HFFc6 (cell line): ENCODE results near the gene ANKMY1. TPM values are rescaled to one million over a fixed set of nuclear protein-coding genes. Genes with fewer than 3 reads are reported as not detected.

Experiments used
- DNase-seq: peaks from one replicate; pipeline ENCODE4 v3.0.0-alpha.2; 2018
- H3K27ac Mint-ChIP-seq: 2 replicates; pipeline ENCODE4 v1.8.0; 2020; ENCODE audit warnings: mild to moderate bottlenecking, mixed read lengths
- H3K27me3 Mint-ChIP-seq: 2 replicates; pipeline ENCODE4 v1.8.0; 2021; ENCODE audit warnings: mild to moderate bottlenecking, moderate library complexity, mixed read lengths; ENCODE audit not compliant: insufficient read depth
- H3K36me3 Mint-ChIP-seq: 2 replicates; pipeline ENCODE4 v1.8.0; 2021; ENCODE audit warnings: low read depth, mixed read lengths
- H3K4me1 Mint-ChIP-seq: 2 replicates; pipeline ENCODE4 v1.8.0; 2020; ENCODE audit warnings: low read depth, mixed read lengths
- H3K4me3 Mint-ChIP-seq: 2 replicates; pipeline ENCODE4 v1.8.0; 2020; ENCODE audit warnings: mild to moderate bottlenecking, moderate library complexity, mixed read lengths
- H3K9me3 Mint-ChIP-seq: 2 replicates; pipeline ENCODE4 v1.8.0; 2020; ENCODE audit warnings: mild to moderate bottlenecking, mixed read lengths
- CTCF ChIP-seq: fragments of 200-600 bp; sonication (generic); IDR thresholded peaks from 2 replicates; pipeline ENCODE4 v1.5.0; 2021; ENCODE audit warnings: antibody characterized with exemption, mild to moderate bottlenecking
- long read RNA-seq: library from polyadenylated mRNA; unstranded; transcript quantifications from one replicate; pipeline ENCODE4 v2.0.0, GENCODE V29; 2019
- total RNA-seq, 6 experiments: library from RNA; stranded (reverse); fragmentation: NEBNext Ultra II Directional; extraction: Animal tissue kit (Norgen Biotek cat#: 25700); gene quantifications; 2 replicates in 1 of 6; 3 replicates in 5 of 6; pipeline ENCODE4 v1.2.3, GENCODE V29; 2021

The ANKMY1 gene
- 1 to 10 TPM; 4.4 to 5.6 (median 5.2) TPM for total RNA-seq
- long read RNA-seq, partial matches to known transcripts, result 0 of 5 reads
- long read RNA-seq, other reads (novel, unspliced or antisense), result 3 of 5 reads

- Mint-ChIP-seq H3K4me3 (peak within 1 kb of the TSS; percentile 93), H3K36me3 (0 out of 2 replicates have a peak, but pooled peaks cover 6% of the 10 kb centered on the region), H3K4me1 (peaks cover 38% of the 10 kb centered on the region), H3K9me3 (no peaks in the 10 kb centered on the region), H3K27ac (peak within 1 kb of the TSS; percentile 44; the same call in 1 of the 2 replicates), H3K27me3 (no peaks in the 10 kb centered on the region)
- no peak for TF ChIP-seq CTCF
- peak; percentile 49 for DNase-seq
Observed at GRCh38 chr2:240557808-240558207, at the start of gene ANKMY1. Gene ANKMY1, minus strand, starts transcription at chr2:240557988. Its CDS starts 653 bp downstream, at chr2:240557335.

GRCh38 chr2:240605867-240606743 lies 48.3 kb upstream of the ANKMY1 start:
- Mint-ChIP-seq H3K27me3 (peaks cover 10% of the 10 kb centered on the region), H3K9me3 (no peaks in the 10 kb centered on the region), H3K4me1 (no peaks in the 10 kb centered on the region), H3K4me3 (no peak overlapping the region), H3K36me3 (no peaks in the 10 kb centered on the region), H3K27ac (no peak overlapping the region)
- TF ChIP-seq CTCF, result no peak
- DNase-seq, result no peak

- Mint-ChIP-seq H3K36me3 (no peaks in the 10 kb centered on the region), H3K27ac (no peak overlapping the region), H3K4me3 (no peak overlapping the region), H3K4me1 (no peaks in the 10 kb centered on the region), H3K27me3 (peaks cover 9% of the 10 kb centered on the region), H3K9me3 (no peaks in the 10 kb centered on the region)
- TF ChIP-seq CTCF, result no peak
- DNase-seq, result no peak
Observed at GRCh38 chr2:240604939-240605716, 47.3 kb upstream of the ANKMY1 start.

- TF ChIP-seq CTCF, result peak; percentile 72
- peaks cover 9% of the 10 kb centered on the region for H3K27me3 Mint-ChIP-seq
- no peaks in the 10 kb centered on the region for H3K9me3 Mint-ChIP-seq
- no peak overlapping the region for H3K27ac Mint-ChIP-seq
- H3K36me3 Mint-ChIP-seq, result no peaks in the 10 kb centered on the region
- H3K4me1 Mint-ChIP-seq, result no peaks in the 10 kb centered on the region
- peak; percentile 52 for DNase-seq
- H3K4me3 Mint-ChIP-seq, result no peak overlapping the region
Observed at GRCh38 chr2:240604291-240604938, 46.6 kb upstream of the ANKMY1 start.

GRCh38 chr2:240603846-240604245 lies 46.1 kb upstream of the ANKMY1 start:
- no peaks in the 10 kb centered on the region for H3K36me3 Mint-ChIP-seq
- peaks cover 9% of the 10 kb centered on the region for H3K27me3 Mint-ChIP-seq
- no peaks in the 10 kb centered on the region for H3K9me3 Mint-ChIP-seq
- H3K27ac Mint-ChIP-seq, result no peak overlapping the region
- no peak overlapping the region for H3K4me3 Mint-ChIP-seq
- DNase-seq, result no peak
- no peaks in the 10 kb centered on the region for H3K4me1 Mint-ChIP-seq
- TF ChIP-seq CTCF, result no peak
